Measurements from ENCODE around the gene CHD2.

Gene CHD2

DNA sequence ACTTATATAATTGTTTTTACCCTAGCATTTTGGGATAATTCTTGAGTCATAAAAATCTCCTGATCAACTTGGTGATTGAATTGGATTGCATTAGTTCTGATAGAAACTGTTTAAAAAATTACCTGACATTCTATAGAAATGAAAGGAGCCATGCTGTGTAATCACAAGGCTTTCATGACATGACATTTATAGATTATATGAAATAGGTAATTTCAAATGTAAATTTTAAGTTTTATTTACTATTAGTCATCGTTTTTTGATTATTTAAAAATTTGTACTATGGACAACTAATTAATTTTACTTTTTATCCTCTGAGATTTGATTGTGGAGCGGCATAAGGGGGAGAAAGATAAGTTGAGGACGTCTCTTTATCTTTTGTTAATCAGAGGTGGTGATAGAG is 12.3 kb upstream of the CHD2 start:
- TF ChIP-seq, protein P1, sequence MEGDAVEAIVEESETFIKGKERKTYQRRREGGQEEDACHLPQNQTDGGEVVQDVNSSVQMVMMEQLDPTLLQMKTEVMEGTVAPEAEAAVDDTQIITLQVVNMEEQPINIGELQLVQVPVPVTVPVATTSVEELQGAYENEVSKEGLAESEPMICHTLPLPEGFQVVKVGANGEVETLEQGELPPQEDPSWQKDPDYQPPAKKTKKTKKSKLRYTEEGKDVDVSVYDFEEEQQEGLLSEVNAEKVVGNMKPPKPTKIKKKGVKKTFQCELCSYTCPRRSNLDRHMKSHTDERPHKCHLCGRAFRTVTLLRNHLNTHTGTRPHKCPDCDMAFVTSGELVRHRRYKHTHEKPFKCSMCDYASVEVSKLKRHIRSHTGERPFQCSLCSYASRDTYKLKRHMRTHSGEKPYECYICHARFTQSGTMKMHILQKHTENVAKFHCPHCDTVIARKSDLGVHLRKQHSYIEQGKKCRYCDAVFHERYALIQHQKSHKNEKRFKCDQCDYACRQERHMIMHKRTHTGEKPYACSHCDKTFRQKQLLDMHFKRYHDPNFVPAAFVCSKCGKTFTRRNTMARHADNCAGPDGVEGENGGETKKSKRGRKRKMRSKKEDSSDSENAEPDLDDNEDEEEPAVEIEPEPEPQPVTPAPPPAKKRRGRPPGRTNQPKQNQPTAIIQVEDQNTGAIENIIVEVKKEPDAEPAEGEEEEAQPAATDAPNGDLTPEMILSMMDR (IDR thresholded peaks at IDR 0.05; ENCODE audit: low read depth, low read length) = no peak
- peaks cover 95% of the 10 kb centered on the region for H3K36me3 ChIP-seq
- H3K27me3 ChIP-seq = no peaks in the 10 kb centered on the region
- peaks cover 11% of the 10 kb centered on the region for H3K4me1 ChIP-seq
- no peaks in the 10 kb centered on the region for H3K9me3 ChIP-seq
- no peak overlapping the region for H3K4me3 ChIP-seq (ENCODE audit: low read depth, low read length)
- no peak for DNase-seq

DNA sequence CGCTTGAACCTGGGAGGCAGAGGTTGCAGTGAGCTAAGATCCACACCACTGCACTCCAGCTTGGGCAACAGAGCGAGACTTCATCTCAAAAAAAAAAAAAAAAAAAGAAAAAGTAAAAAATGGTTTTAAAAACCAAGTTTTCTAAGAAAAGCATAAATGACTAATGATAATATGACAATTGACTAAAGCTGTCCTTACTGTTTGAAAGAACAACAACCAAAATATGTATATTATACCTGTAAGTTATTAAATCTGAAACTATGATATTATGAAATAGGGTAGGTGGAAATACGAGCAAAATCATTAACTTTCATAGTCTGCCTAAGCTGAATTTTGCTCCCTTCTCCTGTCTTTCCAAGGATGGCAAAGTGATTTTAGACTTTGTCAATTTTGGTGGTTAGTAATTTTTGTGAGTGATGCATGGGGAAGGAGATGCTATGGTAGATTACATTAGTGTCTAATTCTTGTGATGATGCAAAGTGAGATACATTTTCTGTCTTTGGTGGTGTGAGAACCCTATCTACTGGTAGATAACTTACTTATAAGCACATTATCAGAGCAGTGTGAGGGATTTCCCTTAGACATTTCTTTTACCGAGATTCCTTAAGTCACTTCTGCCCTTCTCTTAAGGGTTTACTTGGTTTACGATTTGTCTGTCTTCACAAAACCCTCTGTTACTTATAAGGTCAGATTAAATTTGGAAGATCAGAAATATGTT is 10.6 kb upstream of the CHD2 start:
- Histone ChIP-seq H3K4me1 (peaks cover 11% of the 10 kb centered on the region), H3K9me3 (no peaks in the 10 kb centered on the region), H3K36me3 (peaks cover 96% of the 10 kb centered on the region), H3K4me3 (ENCODE audit: low read depth, low read length) (no peak overlapping the region), H3K27me3 (no peaks in the 10 kb centered on the region)
- no peak for DNase-seq
- TF ChIP-seq, protein P1 (IDR thresholded peaks at IDR 0.05; ENCODE audit: low read depth, low read length) = no peak

DNA sequence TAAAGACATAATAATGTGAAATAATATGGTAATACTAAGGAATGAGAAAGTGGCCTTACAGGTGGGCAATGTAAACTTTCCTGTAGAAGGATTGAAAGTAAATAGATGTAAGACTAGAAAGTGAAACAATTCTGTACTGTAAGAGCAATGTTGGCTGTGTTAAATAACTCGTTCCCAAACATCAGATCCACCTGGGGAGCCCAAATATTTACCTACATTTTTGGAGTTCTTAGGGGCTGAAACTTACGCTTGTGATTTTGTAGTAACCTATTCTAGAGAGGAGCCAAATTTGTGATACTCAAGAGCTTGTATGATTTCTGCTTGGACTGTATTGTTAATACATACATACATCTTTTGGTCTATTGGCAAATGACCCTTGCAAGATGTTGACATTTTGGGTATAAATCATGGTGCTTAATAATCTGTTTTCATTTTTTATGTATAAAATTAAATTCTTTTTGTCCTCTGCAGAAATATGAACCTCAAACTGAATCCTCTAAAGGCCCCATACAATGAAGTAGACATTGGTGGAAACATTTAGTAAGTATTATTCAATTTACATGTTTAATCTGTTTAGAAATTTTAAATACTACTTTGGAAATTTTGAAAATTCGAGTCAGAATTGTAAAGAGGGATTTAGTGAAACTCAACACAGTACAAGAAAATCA is 8.5 kb upstream of the CHD2 start:
- Histone ChIP-seq H3K27me3 (no peaks in the 10 kb centered on the region), H3K36me3 (peaks cover 98% of the 10 kb centered on the region), H3K4me3 (ENCODE audit: low read depth, low read length) (no peak overlapping the region), H3K9me3 (no peaks in the 10 kb centered on the region), H3K4me1 (peaks cover 10% of the 10 kb centered on the region)
- no peak for DNase-seq
- TF ChIP-seq, protein P1 (IDR thresholded peaks at IDR 0.05; ENCODE audit: low read depth, low read length) = no peak

- peaks cover 6% of the 10 kb centered on the region for H3K4me1 ChIP-seq
- no peaks in the 10 kb centered on the region for H3K27me3 ChIP-seq
- no peak overlapping the region for H3K4me3 ChIP-seq (ENCODE audit: low read depth, low read length)
- peaks cover 96% of the 10 kb centered on the region for H3K36me3 ChIP-seq
- no peaks in the 10 kb centered on the region for H3K9me3 ChIP-seq
- TF ChIP-seq, protein P1 (IDR thresholded peaks at IDR 0.05; ENCODE audit: low read depth, low read length) = no peak
- DNase-seq = no peak
Observed at GRCh38 chr15:92892201-92892555, 7.9 kb upstream of the CHD2 start.

- H3K4me1 ChIP-seq = peaks cover under 1% of the 10 kb centered on the region
- no peaks in the 10 kb centered on the region for H3K9me3 ChIP-seq
- no peak for DNase-seq
- H3K27me3 ChIP-seq = no peaks in the 10 kb centered on the region
- peaks cover 95% of the 10 kb centered on the region for H3K36me3 ChIP-seq
- no peak overlapping the region for H3K4me3 ChIP-seq (ENCODE audit: low read depth, low read length)
- TF ChIP-seq, protein P1 (IDR thresholded peaks at IDR 0.05; ENCODE audit: low read depth, low read length) = no peak
Observed at GRCh38 chr15:92893200-92893599, 6.9 kb upstream of the CHD2 start.

- Histone ChIP-seq H3K4me3 (ENCODE audit: low read depth, low read length) (no peak overlapping the region), H3K36me3 (peaks cover 74% of the 10 kb centered on the region), H3K27me3 (no peaks in the 10 kb centered on the region), H3K4me1 (no peaks in the 10 kb centered on the region; the same call in 1 of the 2 replicates), H3K9me3 (no peaks in the 10 kb centered on the region)
- TF ChIP-seq, protein P1 (IDR thresholded peaks at IDR 0.05; ENCODE audit: low read depth, low read length) = no peak
- DNase-seq = no peak
Observed at GRCh38 chr15:92896561-92896960, 3.6 kb upstream of the CHD2 start.

Measured in BE2C (cell line).